ENCODE measurements around the gene FGF12.

DNA sequence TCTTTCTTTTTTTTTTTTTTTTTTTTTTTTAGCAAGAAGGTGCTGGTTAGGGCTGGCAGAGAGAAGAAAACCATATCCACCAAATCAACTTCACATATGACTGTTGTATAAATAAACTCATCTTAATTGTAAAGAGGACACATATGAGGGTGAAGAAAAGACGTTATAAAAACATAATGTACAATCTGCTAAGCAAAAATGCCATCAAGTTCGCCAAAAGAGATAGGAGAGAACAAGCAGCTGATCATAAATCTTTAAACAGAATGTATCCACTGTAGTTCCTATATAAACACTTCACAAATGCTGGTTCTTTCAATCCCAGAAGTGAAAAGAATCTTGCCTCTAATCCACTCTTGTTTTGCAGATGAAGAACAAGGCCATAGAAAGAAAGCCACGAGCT lies 9.2 kb downstream of the FGF12 start:
- TF ChIP-seq, protein P1, sequence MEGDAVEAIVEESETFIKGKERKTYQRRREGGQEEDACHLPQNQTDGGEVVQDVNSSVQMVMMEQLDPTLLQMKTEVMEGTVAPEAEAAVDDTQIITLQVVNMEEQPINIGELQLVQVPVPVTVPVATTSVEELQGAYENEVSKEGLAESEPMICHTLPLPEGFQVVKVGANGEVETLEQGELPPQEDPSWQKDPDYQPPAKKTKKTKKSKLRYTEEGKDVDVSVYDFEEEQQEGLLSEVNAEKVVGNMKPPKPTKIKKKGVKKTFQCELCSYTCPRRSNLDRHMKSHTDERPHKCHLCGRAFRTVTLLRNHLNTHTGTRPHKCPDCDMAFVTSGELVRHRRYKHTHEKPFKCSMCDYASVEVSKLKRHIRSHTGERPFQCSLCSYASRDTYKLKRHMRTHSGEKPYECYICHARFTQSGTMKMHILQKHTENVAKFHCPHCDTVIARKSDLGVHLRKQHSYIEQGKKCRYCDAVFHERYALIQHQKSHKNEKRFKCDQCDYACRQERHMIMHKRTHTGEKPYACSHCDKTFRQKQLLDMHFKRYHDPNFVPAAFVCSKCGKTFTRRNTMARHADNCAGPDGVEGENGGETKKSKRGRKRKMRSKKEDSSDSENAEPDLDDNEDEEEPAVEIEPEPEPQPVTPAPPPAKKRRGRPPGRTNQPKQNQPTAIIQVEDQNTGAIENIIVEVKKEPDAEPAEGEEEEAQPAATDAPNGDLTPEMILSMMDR (IDR thresholded peaks at IDR 0.05) = no peak
- TF ChIP-seq EP300 (IDR thresholded peaks at IDR 0.05; ENCODE audit: low read depth) (no peak), POLR2A (IDR thresholded peaks at IDR 0.05) (no peak), POLR2AphosphoS5 (IDR thresholded peaks at IDR 0.05) (no peak)
